GM12878 (cell line): Measurements from ENCODE around the gene COQ10B.

Experiments used
- CBFB ChIP-seq: IDR thresholded peaks from 2 replicates; pipeline ENCODE4 v1.6.1; 2016; ENCODE audit warnings: antibody characterized with exemption, low read depth
- EZH2 ChIP-seq: IDR thresholded peaks from 2 replicates; pipeline ENCODE4 v1.6.1; 2012; ENCODE audit warnings: low read depth, mild to moderate bottlenecking, control low read depth, inconsistent platforms, low read length, borderline replicate concordance; ENCODE audit not compliant: control insufficient read depth
- NRF1 ChIP-seq: conservative IDR thresholded peaks from 2 replicates; pipeline ENCODE4 v1.6.1; 2011; ENCODE audit warnings: mild to moderate bottlenecking, low read depth, low read length, improper control_type of control experiment
- POLR2A ChIP-seq: IDR thresholded peaks from 2 replicates; pipeline ENCODE4 v1.6.1; 2011; ENCODE audit warnings: low read depth, mild to moderate bottlenecking, low read length
- RAD51 ChIP-seq: fragments of 450-650 bp; IDR thresholded peaks from 2 replicates; pipeline ENCODE4 v1.6.1; 2016; ENCODE audit warnings: moderate library complexity, mild to moderate bottlenecking, inconsistent platforms
- SP1 ChIP-seq: IDR thresholded peaks from one replicate; pipeline ENCODE4 v1.6.1; 2011; ENCODE audit warnings: low read depth, low read length
- TF ChIP-seq, protein P1 (sequence below): IDR thresholded peaks from 2 replicates; pipeline ENCODE4 v1.6.1; 2012; ENCODE audit warnings: low read length, inconsistent platforms
- TF ChIP-seq, protein P2 (sequence below): fragments of 150-350 bp; IDR thresholded peaks from 2 replicates; pipeline ENCODE4 v1.6.1; 2014; ENCODE audit warnings: mild to moderate bottlenecking, low read depth, low read length
- TF ChIP-seq, protein P3 (sequence below): IDR thresholded peaks from 2 replicates; pipeline ENCODE4 v1.6.1; 2011; ENCODE audit warnings: borderline replicate concordance, low read depth, mild to moderate bottlenecking, moderate library complexity, mixed read lengths, low read length; ENCODE audit not compliant: insufficient read depth; ENCODE audit errors: extremely low read length
- TF ChIP-seq, protein P4 (sequence below), 3 experiments: IDR thresholded peaks in 2 of 3; conservative IDR thresholded peaks in 1 of 3; 2 replicates each; pipeline ENCODE4 v1.5.1; 2011; ENCODE audit warnings: low read depth in 3 of 3, low read length in 3 of 3, mild to moderate bottlenecking in 3 of 3, control low read depth in 2 of 3, moderate library complexity in 2 of 3, inconsistent platforms in 1 of 3, mixed read lengths in 1 of 3; ENCODE audit not compliant: control insufficient read depth in 2 of 3, insufficient read depth in 1 of 3; ENCODE audit errors: extremely low read depth in 1 of 3
- TF ChIP-seq, protein P5 (sequence below): IDR thresholded peaks from 2 replicates; pipeline ENCODE4 v1.6.1; 2012; ENCODE audit warnings: mild to moderate bottlenecking, low read depth, low read length
- TF ChIP-seq, protein P6 (sequence below): fragments of 450-650 bp; IDR thresholded peaks from 2 replicates; pipeline ENCODE4 v1.6.1; 2016; ENCODE audit warnings: mild to moderate bottlenecking

DNA sequence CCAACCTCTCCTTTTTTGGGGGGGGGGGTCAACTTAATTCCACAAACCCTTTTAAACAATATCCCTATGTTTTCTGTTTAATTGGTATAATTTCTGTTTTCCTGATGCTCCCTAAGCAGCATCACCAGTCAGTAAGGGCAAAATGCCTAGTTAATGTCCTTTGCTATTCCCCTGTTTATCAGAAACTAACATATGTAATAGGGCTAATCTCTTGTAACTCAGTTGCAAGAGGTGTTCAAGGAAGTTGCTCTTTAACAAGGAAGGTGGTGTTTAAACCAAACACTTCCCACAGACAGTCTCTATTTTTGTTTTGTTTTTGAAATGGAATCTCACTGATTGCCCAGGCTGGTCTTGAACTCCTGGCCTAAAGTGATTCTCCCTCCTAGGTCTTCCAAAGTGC, 6.5 kb upstream of the COQ10B start:
- TF ChIP-seq SP1, result no peak
- no peak for TF ChIP-seq CBFB
- TF ChIP-seq NRF1, result no peak
- TF ChIP-seq, protein P1, sequence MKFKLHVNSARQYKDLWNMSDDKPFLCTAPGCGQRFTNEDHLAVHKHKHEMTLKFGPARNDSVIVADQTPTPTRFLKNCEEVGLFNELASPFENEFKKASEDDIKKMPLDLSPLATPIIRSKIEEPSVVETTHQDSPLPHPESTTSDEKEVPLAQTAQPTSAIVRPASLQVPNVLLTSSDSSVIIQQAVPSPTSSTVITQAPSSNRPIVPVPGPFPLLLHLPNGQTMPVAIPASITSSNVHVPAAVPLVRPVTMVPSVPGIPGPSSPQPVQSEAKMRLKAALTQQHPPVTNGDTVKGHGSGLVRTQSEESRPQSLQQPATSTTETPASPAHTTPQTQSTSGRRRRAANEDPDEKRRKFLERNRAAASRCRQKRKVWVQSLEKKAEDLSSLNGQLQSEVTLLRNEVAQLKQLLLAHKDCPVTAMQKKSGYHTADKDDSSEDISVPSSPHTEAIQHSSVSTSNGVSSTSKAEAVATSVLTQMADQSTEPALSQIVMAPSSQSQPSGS, result no peak
- no peak for TF ChIP-seq POLR2A
- TF ChIP-seq, protein P2, sequence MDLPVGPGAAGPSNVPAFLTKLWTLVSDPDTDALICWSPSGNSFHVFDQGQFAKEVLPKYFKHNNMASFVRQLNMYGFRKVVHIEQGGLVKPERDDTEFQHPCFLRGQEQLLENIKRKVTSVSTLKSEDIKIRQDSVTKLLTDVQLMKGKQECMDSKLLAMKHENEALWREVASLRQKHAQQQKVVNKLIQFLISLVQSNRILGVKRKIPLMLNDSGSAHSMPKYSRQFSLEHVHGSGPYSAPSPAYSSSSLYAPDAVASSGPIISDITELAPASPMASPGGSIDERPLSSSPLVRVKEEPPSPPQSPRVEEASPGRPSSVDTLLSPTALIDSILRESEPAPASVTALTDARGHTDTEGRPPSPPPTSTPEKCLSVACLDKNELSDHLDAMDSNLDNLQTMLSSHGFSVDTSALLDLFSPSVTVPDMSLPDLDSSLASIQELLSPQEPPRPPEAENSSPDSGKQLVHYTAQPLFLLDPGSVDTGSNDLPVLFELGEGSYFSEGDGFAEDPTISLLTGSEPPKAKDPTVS, result no peak
- TF ChIP-seq EZH2, result no peak
- TF ChIP-seq, protein P3, sequence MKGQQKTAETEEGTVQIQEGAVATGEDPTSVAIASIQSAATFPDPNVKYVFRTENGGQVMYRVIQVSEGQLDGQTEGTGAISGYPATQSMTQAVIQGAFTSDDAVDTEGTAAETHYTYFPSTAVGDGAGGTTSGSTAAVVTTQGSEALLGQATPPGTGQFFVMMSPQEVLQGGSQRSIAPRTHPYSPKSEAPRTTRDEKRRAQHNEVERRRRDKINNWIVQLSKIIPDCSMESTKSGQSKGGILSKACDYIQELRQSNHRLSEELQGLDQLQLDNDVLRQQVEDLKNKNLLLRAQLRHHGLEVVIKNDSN, result no peak
- no peak for TF ChIP-seq RAD51
- TF ChIP-seq, protein P4, sequence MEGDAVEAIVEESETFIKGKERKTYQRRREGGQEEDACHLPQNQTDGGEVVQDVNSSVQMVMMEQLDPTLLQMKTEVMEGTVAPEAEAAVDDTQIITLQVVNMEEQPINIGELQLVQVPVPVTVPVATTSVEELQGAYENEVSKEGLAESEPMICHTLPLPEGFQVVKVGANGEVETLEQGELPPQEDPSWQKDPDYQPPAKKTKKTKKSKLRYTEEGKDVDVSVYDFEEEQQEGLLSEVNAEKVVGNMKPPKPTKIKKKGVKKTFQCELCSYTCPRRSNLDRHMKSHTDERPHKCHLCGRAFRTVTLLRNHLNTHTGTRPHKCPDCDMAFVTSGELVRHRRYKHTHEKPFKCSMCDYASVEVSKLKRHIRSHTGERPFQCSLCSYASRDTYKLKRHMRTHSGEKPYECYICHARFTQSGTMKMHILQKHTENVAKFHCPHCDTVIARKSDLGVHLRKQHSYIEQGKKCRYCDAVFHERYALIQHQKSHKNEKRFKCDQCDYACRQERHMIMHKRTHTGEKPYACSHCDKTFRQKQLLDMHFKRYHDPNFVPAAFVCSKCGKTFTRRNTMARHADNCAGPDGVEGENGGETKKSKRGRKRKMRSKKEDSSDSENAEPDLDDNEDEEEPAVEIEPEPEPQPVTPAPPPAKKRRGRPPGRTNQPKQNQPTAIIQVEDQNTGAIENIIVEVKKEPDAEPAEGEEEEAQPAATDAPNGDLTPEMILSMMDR (IDR thresholded peaks at IDR 0.05 in 2 of 3, conservative IDR thresholded peaks at IDR 0.05 in 1 of 3; ENCODE audit: control insufficient read depth in 2 of 3, extremely low read depth in 1 of 3, insufficient read depth in 1 of 3, low read depth in 3 of 3, low read length in 3 of 3), result no peak
- TF ChIP-seq, protein P5, sequence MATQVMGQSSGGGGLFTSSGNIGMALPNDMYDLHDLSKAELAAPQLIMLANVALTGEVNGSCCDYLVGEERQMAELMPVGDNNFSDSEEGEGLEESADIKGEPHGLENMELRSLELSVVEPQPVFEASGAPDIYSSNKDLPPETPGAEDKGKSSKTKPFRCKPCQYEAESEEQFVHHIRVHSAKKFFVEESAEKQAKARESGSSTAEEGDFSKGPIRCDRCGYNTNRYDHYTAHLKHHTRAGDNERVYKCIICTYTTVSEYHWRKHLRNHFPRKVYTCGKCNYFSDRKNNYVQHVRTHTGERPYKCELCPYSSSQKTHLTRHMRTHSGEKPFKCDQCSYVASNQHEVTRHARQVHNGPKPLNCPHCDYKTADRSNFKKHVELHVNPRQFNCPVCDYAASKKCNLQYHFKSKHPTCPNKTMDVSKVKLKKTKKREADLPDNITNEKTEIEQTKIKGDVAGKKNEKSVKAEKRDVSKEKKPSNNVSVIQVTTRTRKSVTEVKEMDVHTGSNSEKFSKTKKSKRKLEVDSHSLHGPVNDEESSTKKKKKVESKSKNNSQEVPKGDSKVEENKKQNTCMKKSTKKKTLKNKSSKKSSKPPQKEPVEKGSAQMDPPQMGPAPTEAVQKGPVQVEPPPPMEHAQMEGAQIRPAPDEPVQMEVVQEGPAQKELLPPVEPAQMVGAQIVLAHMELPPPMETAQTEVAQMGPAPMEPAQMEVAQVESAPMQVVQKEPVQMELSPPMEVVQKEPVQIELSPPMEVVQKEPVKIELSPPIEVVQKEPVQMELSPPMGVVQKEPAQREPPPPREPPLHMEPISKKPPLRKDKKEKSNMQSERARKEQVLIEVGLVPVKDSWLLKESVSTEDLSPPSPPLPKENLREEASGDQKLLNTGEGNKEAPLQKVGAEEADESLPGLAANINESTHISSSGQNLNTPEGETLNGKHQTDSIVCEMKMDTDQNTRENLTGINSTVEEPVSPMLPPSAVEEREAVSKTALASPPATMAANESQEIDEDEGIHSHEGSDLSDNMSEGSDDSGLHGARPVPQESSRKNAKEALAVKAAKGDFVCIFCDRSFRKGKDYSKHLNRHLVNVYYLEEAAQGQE, result no peak
- TF ChIP-seq, protein P6, sequence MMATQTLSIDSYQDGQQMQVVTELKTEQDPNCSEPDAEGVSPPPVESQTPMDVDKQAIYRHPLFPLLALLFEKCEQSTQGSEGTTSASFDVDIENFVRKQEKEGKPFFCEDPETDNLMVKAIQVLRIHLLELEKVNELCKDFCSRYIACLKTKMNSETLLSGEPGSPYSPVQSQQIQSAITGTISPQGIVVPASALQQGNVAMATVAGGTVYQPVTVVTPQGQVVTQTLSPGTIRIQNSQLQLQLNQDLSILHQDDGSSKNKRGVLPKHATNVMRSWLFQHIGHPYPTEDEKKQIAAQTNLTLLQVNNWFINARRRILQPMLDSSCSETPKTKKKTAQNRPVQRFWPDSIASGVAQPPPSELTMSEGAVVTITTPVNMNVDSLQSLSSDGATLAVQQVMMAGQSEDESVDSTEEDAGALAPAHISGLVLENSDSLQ, result no peak
